Keratinocyte (primary cell): ENCODE measurements around the gene ABLIM1.

ENCODE experiments used
- CTCF ChIP-seq, 3 experiments: IDR thresholded peaks in 1 of 3; conservative IDR thresholded peaks in 1 of 3; optimal IDR thresholded peaks in 1 of 3; 2 replicates in 2 of 3; 3 replicates in 1 of 3; pipeline versions ENCODE3 to v1.5.1; 2011; ENCODE audit warnings: low read length in 3 of 3, mild to moderate bottlenecking in 3 of 3, moderate library complexity in 2 of 3, control low read depth in 1 of 3, inconsistent platforms in 1 of 3; ENCODE audit not compliant: insufficient read depth in 2 of 3; ENCODE audit errors: extremely low read depth in 1 of 3
- EZH2 ChIP-seq: IDR thresholded peaks from one replicate; pipeline ENCODE4 v1.6.1; 2012; ENCODE audit warnings: inconsistent platforms, mild to moderate bottlenecking, low read length, moderate library complexity

- TF ChIP-seq CTCF (optimal IDR thresholded peaks at IDR 0.05 in 1 of 3, IDR thresholded peaks at IDR 0.05 in 1 of 3, conservative IDR thresholded peaks at IDR 0.05 in 1 of 3; ENCODE audit: extremely low read depth in 1 of 3, insufficient read depth in 2 of 3, low read length in 3 of 3) (no peak), EZH2 (no peak)
Observed at GRCh38 chr10:114680543-114681117, 22.6 kb upstream of the ABLIM1 start.
